A673 (cell line): ENCODE results near the gene LENG8. TPM values are rescaled to one million over a fixed set of nuclear protein-coding genes. Genes with fewer than 3 reads are reported as not detected.
A peak's percentile ranks its signal among the peaks of the same experiment; 100 is the strongest.

Experiments
- BruUV-seq: library from RNA; stranded (reverse); fragments of 400-500 nt; replicated peaks from 2 replicates; lab custom pipeline; 2021; lab: Mats Ljungman, UMichigan
- CTCF ChIA-PET: fragments of 300-600 bp; sonication (Branson Sonifier 250); formaldehyde crosslinking; loops from one replicate; lab custom pipeline; 2022; ENCODE audit warnings: antibody characterized with exemption; lab: Charles Lee
- POLR2A ChIA-PET: fragments of 300-600 bp; sonication (Branson Sonifier 250); formaldehyde crosslinking; loops from one replicate; lab custom pipeline; 2022; ENCODE audit warnings: antibody characterized with exemption; ENCODE audit not compliant: low non-redundant PET; lab: Charles Lee
- DNase-seq: peaks from one replicate; pipeline ENCODE4 v3.0.0-alpha.2; 2015; ENCODE audit warnings: low spot score
- H3K27ac ChIP-seq: fragments of 200-600 bp; sonication (generic); 2 replicates; pipeline ENCODE4 v1.5.1; 2016; ENCODE audit warnings: mixed run types, low read depth, mild to moderate bottlenecking, mixed read lengths, antibody characterized with exemption, low read length; ENCODE audit not compliant: poor library complexity, severe bottlenecking
- H3K27me3 ChIP-seq: fragments of 200-600 bp; sonication (generic); replicated peaks from 2 replicates; pipeline ENCODE4 v1.6.1; 2017; ENCODE audit warnings: mixed run types, low read depth, mild to moderate bottlenecking, mixed read lengths, antibody characterized with exemption, low read length; ENCODE audit not compliant: insufficient read depth, poor library complexity
- H3K36me3 ChIP-seq: fragments of 200-600 bp; sonication (generic); 2 replicates; pipeline ENCODE4 v1.6.1; 2016; ENCODE audit warnings: mixed run types, mild to moderate bottlenecking, mixed read lengths, antibody characterized with exemption, low read length; ENCODE audit not compliant: insufficient read depth, poor library complexity, severe bottlenecking
- H3K4me1 ChIP-seq: fragments of 200-600 bp; sonication (generic); 2 replicates; pipeline ENCODE4 v1.6.1; 2017; ENCODE audit warnings: mixed run types, mild to moderate bottlenecking, mixed read lengths, antibody characterized with exemption, low read length; ENCODE audit not compliant: insufficient read depth, poor library complexity, severe bottlenecking
- H3K4me3 ChIP-seq: fragments of 200-600 bp; sonication (generic); 2 replicates; pipeline ENCODE4 v1.5.1; 2016; ENCODE audit warnings: low read depth, mixed run types, mild to moderate bottlenecking, mixed read lengths, low read length; ENCODE audit not compliant: poor library complexity, severe bottlenecking
- H3K9me3 ChIP-seq: fragments of 200-600 bp; sonication (generic); 2 replicates; pipeline ENCODE4 v1.6.1; 2016; ENCODE audit warnings: mixed run types, low read depth, mild to moderate bottlenecking, mixed read lengths, antibody characterized with exemption, low read length; ENCODE audit not compliant: poor library complexity, severe bottlenecking
- EZH2 ChIP-seq: fragments of 200-600 bp; sonication (generic); IDR thresholded peaks from 2 replicates; pipeline ENCODE4 v1.6.1; 2017; ENCODE audit warnings: borderline replicate concordance, low read depth, mild to moderate bottlenecking, mixed read lengths, antibody characterized with exemption, low read length; ENCODE audit not compliant: poor library complexity, severe bottlenecking
- intact Hi-C: fragments of 100-400 bp; cut with micrococcal nuclease; formaldehyde crosslinking; loops from one replicate; pipeline ENCODE4 v1.10.0; 2022; ENCODE audit not compliant: unreplicated experiment
- total RNA-seq: library from RNA; stranded (reverse); gene quantifications from 2 replicates; pipeline ENCODE4 v1.2.3, GENCODE V29; 2021
- TF ChIP-seq, protein P1 (sequence below): fragments of 300-800, 200-600 bp; sonication (generic); conservative IDR thresholded peaks from 2 replicates; pipeline ENCODE4 v1.5.1; 2017; ENCODE audit warnings: low read depth, mild to moderate bottlenecking, antibody characterized with exemption, low read length, moderate library complexity, mixed read lengths

LENG8 gene
- total RNA-seq, 1 experiment from 2014 or later, result 129 TPM

- intact Hi-C loops, result no loop called here
- Histone ChIP-seq H3K9me3 (no peaks in the 10 kb centered on the region), H3K36me3 (no peaks in the 10 kb centered on the region), H3K4me1 (peaks cover 4% of the 10 kb centered on the region), H3K4me3 (peak within 1 kb of the TSS; percentile 48), H3K27me3 (peaks cover 17% of the 10 kb centered on the region), H3K27ac (no peak within 1 kb of the TSS)
- TF ChIP-seq, protein P1, sequence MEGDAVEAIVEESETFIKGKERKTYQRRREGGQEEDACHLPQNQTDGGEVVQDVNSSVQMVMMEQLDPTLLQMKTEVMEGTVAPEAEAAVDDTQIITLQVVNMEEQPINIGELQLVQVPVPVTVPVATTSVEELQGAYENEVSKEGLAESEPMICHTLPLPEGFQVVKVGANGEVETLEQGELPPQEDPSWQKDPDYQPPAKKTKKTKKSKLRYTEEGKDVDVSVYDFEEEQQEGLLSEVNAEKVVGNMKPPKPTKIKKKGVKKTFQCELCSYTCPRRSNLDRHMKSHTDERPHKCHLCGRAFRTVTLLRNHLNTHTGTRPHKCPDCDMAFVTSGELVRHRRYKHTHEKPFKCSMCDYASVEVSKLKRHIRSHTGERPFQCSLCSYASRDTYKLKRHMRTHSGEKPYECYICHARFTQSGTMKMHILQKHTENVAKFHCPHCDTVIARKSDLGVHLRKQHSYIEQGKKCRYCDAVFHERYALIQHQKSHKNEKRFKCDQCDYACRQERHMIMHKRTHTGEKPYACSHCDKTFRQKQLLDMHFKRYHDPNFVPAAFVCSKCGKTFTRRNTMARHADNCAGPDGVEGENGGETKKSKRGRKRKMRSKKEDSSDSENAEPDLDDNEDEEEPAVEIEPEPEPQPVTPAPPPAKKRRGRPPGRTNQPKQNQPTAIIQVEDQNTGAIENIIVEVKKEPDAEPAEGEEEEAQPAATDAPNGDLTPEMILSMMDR, result peak; percentile 37
- TF ChIP-seq EZH2, result no peak
- CTCF ChIA-PET, result interaction anchor here (0.6 to 0.8 kb wide), 2 partner anchors 9 to 622 kb away, joined by 3 to 8 read pairs; no protein-coding TSS in a partner anchor
- BruUV-seq, result no TSS peak
- no peak for DNase-seq
- POLR2A ChIA-PET, result no interaction called here
Observed at GRCh38 chr19:54415208-54415900, 33.6 kb upstream of the LENG8 start, which contains the start of gene TTYH1. TTYH1 (plus strand) TSS chr19:54415464; CDS start chr19:54415553, 89 bp downstream.

GRCh38 chr19:54415901-54416673 is 32.9 kb upstream of the LENG8 start:
- POLR2A ChIA-PET, result interaction anchor here (0.6 kb wide), 1 partner anchor 12 kb away, joined by 11 read pairs; no protein-coding TSS in a partner anchor
- TF ChIP-seq EZH2, result no peak
- TF ChIP-seq, protein P1, result no peak

GRCh38 chr19:54416695-54417491 is 32.1 kb upstream of the LENG8 start:
- Histone ChIP-seq H3K27ac (no peak overlapping the region), H3K27me3 (peaks cover 15% of the 10 kb centered on the region), H3K4me1 (peaks cover 4% of the 10 kb centered on the region), H3K4me3 (no peak overlapping the region), H3K36me3 (no peaks in the 10 kb centered on the region), H3K9me3 (no peaks in the 10 kb centered on the region)
- intact Hi-C loops, result no loop called here
- TF ChIP-seq, protein P1, result no peak
- TF ChIP-seq EZH2, result no peak
- no peak for DNase-seq
- ChIA-PET CTCF (interaction anchor here (0.6 kb wide), 1 partner anchor 64 kb away, joined by 4 read pairs; no protein-coding TSS in a partner anchor), POLR2A (interaction anchor here (0.6 kb wide), 1 partner anchor 11 kb away, joined by 11 read pairs; no protein-coding TSS in a partner anchor)
- no TSS peak for BruUV-seq

More at GRCh38 chr19:54415901-54416673, 32.9 kb upstream of the LENG8 start:
- intact Hi-C loops, result no loop called here
- H3K27me3 ChIP-seq, result peaks cover 15% of the 10 kb centered on the region
- H3K27ac ChIP-seq, result no peak overlapping the region
- CTCF ChIA-PET, result interaction anchor here (0.6 to 0.8 kb wide), 2 partner anchors 65 to 623 kb away, joined by 4 to 8 read pairs; no protein-coding TSS in a partner anchor
- no peaks in the 10 kb centered on the region for H3K9me3 ChIP-seq
- no peaks in the 10 kb centered on the region for H3K36me3 ChIP-seq
- H3K4me3 ChIP-seq, result peak overlapping the region; percentile 48
- no TSS peak for BruUV-seq
- no peak for DNase-seq
- peaks cover 4% of the 10 kb centered on the region for H3K4me1 ChIP-seq
